HG03095 (cell line): ENCODE results near the gene DMBX1.

Experiments used
- ATAC-seq: cut with Tn5 transposase; IDR thresholded peaks from one replicate; pipeline ENCODE4 v1.9.1; 2021; ENCODE audit warnings: moderate library complexity; ENCODE audit not compliant: unreplicated experiment

Gene DMBX1

DNA sequence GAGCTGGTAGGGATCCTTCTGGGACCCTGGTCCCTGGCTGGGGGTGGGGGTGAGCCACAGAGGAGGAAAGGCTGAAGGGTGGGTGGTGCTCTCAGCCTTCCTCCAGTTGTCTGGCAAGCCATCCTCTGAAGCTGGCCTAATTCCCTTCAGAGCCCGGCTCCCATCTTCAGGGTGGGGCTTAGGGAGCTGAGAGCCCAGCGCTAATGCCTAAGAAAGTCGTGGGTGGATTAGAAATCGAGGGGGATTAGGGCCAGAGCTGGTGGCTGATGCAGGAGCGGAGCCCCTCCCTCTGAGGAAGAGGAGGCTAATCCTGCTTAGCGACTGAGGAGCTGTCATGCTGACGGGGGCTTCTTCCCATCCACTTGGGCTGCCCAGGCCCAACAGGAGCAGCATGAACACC lies 30.8 kb upstream of the DMBX1 start:
- ATAC-seq = no peak

DNA sequence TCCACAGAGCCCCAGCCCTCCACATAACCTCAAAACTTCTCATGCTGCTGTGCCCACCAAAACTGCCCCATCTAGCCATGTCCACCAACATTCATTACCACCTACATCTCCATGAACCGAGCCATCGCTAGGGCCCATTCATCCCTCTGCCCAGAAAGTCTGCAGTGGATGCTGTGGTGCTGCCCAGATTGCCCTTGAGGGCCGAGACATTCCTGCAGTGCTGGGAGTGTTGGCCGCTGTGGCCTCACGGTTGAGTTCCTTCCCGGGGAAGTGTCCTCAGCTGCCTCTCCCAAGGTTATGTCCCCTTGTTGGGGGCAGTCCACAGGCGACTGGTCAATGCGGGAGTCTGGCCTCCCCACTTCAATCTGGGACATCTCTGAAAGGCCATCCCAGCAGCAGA lies 30.3 kb upstream of the DMBX1 start:
- ATAC-seq = no peak

DNA sequence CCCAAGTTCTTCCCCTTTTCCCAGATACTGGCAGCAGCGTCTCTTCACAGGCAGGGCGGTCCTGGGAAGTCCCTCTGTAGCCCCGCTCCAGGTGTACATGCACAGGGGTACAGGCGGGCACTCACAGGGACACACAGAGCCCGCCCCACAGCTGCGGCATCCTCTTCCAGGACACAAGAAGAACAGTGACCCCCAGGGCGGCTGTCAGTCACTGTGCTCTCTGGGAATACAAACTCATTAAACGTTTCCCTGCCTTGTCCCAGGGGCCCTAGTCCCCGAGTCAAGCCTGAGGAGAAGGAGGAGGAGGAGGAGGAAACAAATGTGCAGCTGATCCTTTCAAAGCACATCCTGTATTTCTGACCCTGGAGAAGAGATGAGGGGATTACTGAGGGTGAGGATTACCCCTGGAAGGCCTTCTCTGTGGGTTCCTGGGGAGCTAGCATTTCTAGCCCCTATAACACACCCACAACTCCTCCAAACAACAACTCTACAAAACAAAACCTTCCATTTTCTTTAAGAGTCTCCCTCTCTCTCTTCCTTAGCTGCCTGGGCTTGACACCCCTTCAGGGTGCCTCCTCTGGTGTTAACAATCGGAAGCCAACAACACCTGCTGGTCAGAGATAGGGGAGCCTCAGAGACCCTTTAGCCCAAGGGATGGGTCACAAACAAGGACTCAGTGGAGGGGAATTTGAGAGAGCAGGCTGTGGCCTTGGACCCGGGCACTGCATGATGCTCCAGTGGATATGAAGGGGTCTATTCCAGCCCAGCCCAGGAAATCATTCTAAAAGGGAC lies 28.4 kb upstream of the DMBX1 start:
- no peak for ATAC-seq

DNA sequence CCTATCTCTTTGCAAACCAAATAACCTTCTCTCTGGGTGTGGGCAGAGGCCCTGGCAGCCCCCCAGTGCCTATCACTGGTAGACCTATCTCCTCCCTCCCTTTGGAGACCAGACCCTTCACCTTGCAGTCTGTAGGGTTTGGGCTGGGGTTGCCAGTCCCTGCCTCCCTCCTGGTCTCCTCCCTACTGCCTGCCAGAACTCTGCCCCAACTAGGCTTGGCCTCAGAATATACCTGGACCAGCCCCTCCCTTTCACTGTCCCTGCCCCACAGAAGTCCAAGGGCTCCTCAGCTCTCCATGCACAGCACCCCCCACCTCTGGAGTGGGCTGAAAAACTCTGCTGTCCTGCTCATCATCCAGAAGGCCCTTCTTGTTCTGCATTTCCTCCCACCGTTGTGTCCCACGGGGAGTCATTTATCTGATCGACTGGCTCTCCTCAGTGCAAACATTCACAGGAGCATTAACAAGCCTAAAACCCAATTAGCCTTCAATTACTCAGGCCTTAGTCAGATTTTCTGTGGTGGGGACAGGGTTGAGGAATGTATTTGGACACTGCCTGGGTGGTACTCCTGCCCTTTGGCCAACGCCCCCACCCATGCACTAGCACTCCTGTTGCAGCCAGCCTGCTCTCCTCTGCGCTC lies 27.7 kb upstream of the DMBX1 start:
- ATAC-seq = no peak

- ATAC-seq = no peak
These were observed 25.6 kb upstream of the DMBX1 start for GRCh38 chr1:46464013-46464548.

- ATAC-seq = no peak
These were observed 24.7 kb upstream of the DMBX1 start for GRCh38 chr1:46464915-46465314.

- no peak for ATAC-seq
These were observed 23.6 kb upstream of the DMBX1 start for GRCh38 chr1:46465981-46466476.

- ATAC-seq = no peak
These were observed 23.0 kb upstream of the DMBX1 start for GRCh38 chr1:46466477-46467182.

DNA sequence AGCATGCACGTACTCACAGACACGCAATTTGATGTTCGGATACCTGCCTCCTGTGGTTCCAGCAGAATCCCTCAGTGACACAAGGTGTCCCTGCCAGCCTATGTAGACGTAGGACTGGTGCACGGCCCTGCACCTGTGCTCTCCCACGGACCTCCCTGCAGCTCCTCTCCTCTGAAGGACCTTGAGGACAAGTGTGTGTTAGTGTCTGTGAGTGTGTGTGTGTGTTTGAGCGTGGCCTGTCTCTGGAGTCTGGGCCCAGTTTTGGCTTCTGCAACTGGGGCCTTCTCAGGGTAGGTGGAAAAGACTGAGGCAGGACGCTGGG lies 22.5 kb upstream of the DMBX1 start:
- ATAC-seq = no peak

- no peak for ATAC-seq
These were observed 19.8 kb upstream of the DMBX1 start for GRCh38 chr1:46469881-46470280.

DNA sequence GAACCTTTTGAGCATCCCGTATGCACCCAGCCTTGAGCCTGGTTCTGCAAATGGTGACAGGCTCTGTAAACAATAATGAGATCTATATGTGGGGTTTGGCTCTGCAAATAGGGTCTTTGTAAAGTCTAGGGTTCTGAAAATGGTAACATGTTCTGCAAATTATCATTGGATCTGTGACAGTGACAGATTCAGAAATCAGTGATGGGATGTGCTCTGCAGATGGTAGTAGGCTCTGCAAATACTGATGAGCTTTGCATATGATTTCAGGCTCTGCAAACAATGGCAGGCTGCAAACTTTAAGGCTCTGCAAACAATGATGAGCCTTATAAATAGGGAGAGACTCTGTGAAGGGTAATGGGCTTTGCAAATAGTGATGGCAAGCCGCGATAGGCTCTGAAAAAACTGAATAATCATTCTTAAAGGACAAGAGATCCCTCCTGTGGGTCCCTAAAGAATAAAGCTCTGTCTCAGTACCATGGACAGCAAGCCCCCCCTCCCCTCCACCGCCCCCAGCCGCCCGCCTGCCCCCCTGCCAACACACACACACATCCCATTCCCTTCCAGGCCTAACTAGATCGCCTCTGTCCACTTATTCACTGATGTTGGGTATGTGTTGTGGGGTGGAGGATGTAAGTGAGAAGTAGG lies 17.7 kb upstream of the DMBX1 start:
- no peak for ATAC-seq

DNA sequence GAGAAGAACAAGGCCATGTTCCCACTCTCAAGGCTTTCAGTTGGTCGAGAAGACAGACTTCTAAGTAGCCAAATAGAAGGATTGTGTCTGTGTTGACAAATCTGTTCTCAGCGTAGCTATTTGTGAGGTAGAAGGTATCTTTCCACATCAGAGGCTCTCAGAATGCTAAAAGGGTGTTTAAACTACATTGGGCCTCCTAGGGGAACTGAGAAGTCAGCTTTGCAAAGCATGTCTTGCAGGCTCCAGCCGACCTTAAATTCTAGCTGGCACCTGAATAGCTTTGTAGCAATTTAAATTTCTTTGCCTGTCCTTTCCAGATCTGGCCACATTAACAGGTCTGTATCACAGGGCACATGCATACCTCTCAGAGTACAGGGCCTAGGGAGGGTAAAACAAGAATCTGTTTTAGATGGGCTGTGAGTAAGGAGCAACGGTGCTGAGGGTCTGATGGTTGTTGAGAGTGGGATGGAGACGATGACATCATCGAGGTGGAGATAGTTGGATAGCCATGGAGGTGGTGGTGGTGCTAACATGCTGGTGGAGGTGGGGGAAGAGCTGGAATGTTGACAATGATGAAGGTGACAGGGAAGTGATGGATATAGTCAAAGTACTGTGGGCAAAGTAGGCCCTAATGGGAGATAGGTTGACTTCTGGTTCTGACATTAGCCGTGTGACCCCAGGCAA lies 17.0 kb upstream of the DMBX1 start:
- ATAC-seq = no peak

- ATAC-seq = no peak
These were observed 15.6 kb upstream of the DMBX1 start for GRCh38 chr1:46473991-46474390.

DNA sequence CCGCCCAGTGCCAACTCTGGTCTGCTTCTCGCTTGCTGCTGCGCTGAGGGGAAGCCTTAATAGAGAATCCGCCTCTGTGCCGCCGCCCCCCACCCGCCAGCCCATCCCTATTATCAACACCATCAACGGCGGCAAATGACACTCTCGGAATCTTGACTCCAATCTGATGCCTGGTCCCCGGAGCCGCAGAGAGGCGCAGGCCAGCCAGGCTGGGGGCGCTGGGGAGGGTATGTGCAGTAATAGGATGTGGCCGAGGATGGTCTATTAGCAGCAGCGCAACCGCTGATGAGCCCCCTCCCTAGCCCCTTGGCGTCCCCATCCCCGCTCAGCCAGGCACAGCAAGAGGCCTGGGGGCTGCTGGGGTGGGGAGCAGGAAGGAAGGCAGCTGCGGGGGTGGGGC lies 15.1 kb upstream of the DMBX1 start:
- ATAC-seq = no peak

DNA sequence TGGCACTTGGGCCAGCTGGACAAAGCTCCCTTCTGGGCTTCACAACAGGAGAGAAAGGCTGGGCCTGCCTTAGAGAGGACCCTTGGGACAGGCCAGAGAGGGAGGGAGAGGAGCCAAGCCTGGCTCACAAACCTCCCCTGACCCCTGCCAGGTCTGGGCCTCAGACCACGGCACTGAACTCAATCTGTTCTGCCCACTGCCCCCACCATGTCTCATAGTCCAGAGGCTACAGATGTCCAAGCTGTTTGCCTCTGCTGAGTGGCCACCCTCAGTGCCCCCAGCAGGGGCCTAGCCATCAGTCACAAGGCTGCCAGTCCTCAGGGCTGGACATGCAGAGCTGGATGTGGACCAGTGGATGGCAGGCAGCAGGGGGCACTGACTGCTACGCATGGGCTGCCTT lies 13.0 kb upstream of the DMBX1 start:
- ATAC-seq = no peak

GRCh38 chr1:46477153-46477929 lies 12.3 kb upstream of the DMBX1 start:
- ATAC-seq = no peak

DNA sequence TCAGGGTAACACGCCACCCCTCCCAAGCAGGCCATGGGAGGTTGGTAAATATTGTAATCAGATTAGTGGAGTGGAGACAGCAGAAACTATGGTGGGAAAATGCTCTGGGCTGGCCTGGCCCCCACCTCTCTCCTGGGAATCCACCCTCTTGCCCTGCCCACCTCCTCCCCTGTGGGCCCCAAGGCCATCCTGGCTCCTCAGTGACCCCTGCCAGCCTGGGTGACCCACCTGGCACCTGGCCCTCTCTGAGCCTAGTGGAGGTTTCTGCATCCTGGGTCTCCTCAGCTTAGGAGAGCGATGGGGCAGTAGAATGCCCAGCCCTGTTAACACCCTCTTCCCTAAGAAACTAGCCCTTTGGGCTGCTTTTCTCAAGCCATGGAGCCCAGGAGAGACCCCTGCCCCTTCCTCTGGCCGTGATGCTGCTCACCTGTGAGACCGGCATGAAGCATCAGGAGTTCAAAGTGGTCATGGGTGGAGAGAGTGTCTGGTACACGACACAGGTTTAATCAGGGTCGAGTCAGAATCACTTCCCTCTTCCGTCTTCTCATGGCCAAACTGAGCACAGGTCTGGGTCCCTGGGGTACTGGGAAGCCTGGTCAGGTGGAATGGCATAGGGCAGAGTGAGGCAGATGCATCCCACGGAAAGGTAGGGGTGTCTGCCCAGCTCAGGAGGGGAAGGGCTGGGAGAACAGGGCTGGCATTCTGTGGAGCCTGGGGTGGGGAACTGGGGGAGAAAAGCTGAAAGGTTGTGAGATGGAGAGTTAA lies 10.7 kb upstream of the DMBX1 start:
- ATAC-seq = no peak

GRCh38 chr1:46479744-46480350 lies 9.8 kb upstream of the DMBX1 start:
- no peak for ATAC-seq
